Stimulated activated CD4-positive, alpha-beta T cell treated with anti-CD3 and anti-CD28 coated beads, TNF-alpha, amount 100 ng/mL, for 24 hours (primary cell): Measurements from ENCODE around the gene PSG1.
A peak's percentile ranks its signal among the peaks of the same experiment; 100 is the strongest.
"Not testable (repeated sequence)": the region's sequence is repeated elsewhere in the genome, so short reads cannot be mapped to it uniquely, and the experiment has no call there.

Experiments
- DNase-seq, 3 experiments: peaks; one replicate each; pipeline ENCODE4 v3.0.0-alpha.2; 2020; ENCODE audit warnings: low read depth in 3 of 3

PSG1 gene

GRCh38 chr19:42881279-42881678 lies 1.8 kb upstream of the PSG1 start:
- DNase-seq = not testable (repeated sequence)

- DNase-seq = not testable (repeated sequence)
These were observed 1.1 kb upstream of the PSG1 start for GRCh38 chr19:42880621-42881020.

- not testable (repeated sequence) for DNase-seq
These were observed 2.9 kb downstream of the PSG1 start for GRCh38 chr19:42876596-42876995.

- DNase-seq = not testable (repeated sequence)
These were observed 3.6 kb downstream of the PSG1 start for GRCh38 chr19:42875881-42876280.

- DNase-seq = not testable (repeated sequence)
These were observed 4.4 kb downstream of the PSG1 start for GRCh38 chr19:42874901-42875813.

GRCh38 chr19:42874136-42874535 lies 5.4 kb downstream of the PSG1 start:
- DNase-seq = not testable (repeated sequence)

GRCh38 chr19:42872608-42873007 lies 6.9 kb downstream of the PSG1 start:
- no peak for DNase-seq

- DNase-seq = no peak
These were observed 22.0 kb downstream of the PSG1 start for GRCh38 chr19:42857544-42857867.

GRCh38 chr19:42856866-42857543 lies 22.5 kb downstream of the PSG1 start:
- peak in 1 of 3 experiments; percentile 5 for DNase-seq

- DNase-seq = not testable (repeated sequence)
These were observed 24.8 kb downstream of the PSG1 start for GRCh38 chr19:42854745-42855144.

GRCh38 chr19:42853231-42853630 lies 26.3 kb downstream of the PSG1 start:
- not testable (repeated sequence) for DNase-seq

GRCh38 chr19:42852821-42853220 lies 26.7 kb downstream of the PSG1 start:
- DNase-seq = not testable (repeated sequence)

- not testable (repeated sequence) for DNase-seq
These were observed 27.7 kb downstream of the PSG1 start for GRCh38 chr19:42851718-42852280.

- no peak for DNase-seq
These were observed 28.4 kb downstream of the PSG1 start for GRCh38 chr19:42850981-42851717.

- no peak for DNase-seq
These were observed 32.9 kb downstream of the PSG1 start for GRCh38 chr19:42846597-42846996.

- not testable (repeated sequence) for DNase-seq
These were observed 35.9 kb downstream of the PSG1 start for GRCh38 chr19:42843631-42844030.

- DNase-seq = not testable (repeated sequence)
These were observed 46.6 kb downstream of the PSG1 start for GRCh38 chr19:42832746-42833442.

- not testable (repeated sequence) for DNase-seq
These were observed 47.4 kb downstream of the PSG1 start for GRCh38 chr19:42832023-42832680.

GRCh38 chr19:42831221-42832019 lies 48.1 kb downstream of the PSG1 start:
- no peak for DNase-seq
